GM19238 (cell line): Measurements from ENCODE around the gene RCOR1.

Experiments
- DNase-seq: peaks from one replicate; pipeline ENCODE4 v3.0.0; 2011; ENCODE audit warnings: low spot score; ENCODE audit not compliant: insufficient read length

RCOR1 gene

DNA sequence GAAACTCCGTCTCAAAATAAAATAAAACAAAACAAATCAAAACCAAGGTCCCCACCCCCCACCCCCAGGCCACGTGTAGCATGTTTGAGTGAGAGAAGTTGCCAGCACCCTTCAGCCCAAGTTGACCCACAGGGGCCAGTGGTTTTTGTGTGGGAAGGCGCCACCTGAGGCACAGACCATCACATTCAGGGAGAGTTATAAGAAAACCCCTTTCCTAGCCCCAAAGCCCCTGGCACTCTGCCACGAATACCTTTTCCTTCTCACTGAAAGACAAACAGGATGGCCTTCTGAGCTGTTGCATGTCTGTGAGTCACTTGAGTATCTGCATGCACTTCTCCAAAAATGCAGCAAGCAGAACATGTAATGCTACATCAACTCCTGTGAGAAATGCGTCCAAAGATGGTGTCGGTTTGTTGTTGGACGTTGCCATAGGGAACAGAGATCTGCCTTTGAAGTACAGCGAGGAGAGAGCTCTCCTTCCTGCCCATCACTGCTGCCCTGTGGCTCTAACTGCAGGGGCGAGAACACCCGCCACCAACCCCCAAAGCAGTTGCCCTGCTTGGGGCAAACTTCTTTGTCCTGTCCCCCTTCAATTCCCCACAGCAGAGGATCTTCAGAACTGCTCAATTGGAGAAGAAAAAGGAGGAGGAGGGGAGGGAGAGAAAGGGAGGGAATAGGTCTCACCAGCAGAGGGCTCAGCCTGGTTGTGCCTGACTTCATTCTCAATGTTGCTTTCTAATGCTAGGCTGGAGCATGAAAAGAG, 182.1 kb downstream of the RCOR1 start:
- DNase-seq, result peak; percentile 68

DNA sequence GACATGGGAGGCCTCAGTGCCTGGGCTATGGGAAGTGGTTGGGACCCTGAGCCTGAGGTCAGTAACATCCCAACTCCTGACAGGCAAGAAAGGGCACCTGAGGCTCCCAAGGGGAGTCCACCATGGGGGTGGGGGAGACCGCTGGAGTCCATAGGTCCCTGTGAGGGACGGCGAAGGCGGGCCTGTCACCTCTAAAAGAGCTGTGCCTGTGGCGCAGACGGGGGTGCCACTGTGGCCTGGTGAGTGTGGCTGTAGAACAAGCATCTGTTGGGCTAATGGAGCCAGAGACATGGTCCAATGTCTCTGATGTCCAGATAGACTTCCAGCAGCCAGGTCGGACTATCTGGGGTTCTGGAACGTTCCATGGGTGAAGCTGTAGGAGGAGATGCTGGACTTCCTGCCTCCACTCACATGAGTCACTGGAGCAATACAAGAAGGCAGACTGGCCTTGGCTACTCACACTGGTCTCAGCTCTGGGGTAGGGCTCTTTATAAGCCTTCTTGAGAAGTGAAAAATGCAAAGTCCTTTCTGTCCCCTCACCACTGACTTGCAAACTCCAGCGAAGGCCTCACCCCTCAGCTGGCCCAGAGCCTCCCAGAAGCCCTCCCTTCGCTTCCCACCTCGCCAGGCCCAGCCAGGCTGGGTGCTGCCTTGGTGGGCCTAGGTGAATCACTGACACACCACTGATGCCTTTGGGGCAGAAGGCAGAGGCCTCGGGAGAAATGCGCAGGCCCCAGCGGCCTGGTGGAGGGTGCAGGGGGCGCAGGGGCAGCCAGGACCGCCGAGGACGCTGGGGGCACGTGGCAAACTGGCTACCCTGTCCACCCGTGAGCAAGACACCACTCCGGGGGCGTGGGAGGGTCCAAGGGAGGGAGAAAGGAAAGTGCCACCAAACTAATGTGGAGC, 183.7 kb downstream of the RCOR1 start:
- no peak for DNase-seq

DNA sequence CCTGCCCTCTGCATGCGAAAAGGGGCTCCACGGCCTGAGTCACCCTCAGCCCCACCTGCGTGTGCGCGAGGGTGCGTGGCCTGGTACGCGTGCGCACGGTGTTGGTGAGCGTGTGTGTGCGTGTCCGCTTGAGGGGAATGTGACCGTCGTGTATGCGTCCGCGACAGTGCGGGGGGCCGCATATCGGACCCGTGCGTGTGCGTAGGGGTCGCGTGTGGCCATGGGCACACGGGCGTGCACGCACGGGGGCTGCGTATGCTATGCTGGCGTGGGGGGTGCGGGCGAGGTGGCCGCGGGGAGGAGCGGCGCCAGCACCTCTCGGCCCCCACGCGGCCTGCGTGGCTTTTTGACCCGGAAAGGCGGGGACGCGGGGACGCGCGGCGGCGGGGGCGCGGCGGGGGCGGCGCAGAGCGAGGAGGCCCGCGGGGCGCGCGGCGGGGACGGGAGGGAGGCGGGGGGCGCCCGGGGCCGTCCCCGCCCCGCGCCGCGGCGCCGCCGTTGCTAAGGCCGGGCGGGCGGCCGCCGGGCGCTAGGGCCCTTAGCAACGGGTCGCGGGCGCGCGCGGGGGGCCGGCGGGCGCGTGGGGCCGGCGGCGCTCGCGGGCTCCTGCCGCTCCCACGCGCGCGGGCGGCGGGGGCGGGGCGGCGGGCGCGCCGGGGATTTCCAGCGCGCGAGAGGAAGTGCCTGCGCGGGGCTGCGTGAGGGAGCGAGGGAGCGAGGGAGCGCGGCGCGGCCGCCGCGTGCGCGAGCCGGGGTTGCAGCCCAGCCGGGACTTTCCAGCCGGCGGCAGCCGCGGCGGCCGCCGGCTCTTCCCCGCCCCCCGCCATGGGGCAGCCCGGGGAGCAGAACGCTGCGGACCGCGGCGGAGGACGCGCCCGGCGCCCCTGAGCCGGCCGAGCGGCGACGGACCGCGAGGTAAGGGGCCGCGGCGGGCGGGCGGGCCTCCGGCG, 184.6 kb downstream of the RCOR1 start, which contains the start of gene TRAF3:
Gene TRAF3 (plus strand): TSS at position 689 of the 950 bp plus-strand sequence. CDS start 92,753 bp downstream, outside the sequence.
- DNase-seq, result peak; percentile 96

DNA sequence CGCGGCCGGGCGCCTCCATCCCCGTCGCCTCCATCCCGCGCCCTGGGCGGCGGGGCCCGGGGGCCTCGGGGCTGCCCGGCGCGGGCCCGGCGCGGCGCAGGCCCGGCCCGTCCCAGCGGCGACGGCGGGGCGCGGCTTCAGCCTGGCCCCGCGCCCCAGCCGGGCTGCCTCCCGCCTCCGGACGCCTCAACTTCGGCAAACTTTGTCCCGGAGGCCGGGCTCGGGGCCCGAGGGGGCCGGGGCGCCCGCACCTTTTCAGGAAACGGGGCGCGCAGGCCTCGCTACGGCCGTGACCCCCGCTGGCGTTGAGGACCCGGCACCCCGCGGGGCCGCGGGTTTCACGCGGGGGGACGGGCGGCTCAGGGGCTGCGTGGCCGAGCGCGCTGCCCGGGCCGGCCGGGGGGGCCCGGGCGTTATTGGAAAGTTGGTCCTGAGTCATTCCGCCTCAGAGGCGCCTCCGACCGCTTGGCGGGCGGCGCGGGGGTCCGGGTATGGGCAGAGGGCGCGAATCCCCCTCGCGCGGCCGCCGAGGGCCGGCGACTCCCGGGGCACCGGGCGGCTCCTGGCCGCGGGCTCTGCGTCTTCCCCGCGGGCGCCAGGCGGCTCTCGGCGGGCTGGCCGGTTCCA, 185.4 kb downstream of the RCOR1 start:
- DNase-seq, result no peak

DNA sequence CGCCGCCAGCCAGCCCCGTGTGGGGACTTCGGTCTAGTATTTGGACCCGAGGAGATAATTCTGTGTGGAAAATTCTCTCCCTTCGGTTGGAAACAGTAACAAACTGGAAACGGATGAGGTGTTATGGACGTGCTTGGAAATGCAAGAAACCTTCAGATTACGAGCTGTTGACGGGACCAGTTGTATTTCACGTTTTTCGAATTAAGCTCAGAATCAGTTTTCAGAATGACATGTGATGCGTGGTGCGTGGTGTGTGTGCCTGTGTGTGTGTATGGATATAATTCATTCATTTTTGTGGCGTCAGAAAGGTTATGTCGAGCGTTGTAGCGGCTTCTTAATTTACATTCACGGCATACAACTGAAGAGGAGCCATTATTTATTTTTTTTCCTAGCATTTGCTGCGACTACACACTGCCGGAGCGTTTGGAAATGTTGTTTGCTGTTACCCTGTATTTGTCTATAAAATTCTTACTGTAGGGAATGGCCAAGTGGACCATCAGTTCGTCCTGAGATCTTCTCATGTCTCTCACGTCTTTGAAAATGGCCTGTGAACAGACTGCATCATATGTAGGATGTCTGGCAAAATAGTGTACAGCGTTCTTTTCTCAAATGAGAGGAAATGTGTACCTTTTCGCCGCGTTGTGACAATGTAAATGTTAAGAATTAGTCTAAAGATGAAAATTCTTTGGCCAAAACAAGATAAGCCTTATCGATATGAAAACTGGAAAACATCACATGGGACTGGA, 186.1 kb downstream of the RCOR1 start:
- DNase-seq, result no peak

DNA sequence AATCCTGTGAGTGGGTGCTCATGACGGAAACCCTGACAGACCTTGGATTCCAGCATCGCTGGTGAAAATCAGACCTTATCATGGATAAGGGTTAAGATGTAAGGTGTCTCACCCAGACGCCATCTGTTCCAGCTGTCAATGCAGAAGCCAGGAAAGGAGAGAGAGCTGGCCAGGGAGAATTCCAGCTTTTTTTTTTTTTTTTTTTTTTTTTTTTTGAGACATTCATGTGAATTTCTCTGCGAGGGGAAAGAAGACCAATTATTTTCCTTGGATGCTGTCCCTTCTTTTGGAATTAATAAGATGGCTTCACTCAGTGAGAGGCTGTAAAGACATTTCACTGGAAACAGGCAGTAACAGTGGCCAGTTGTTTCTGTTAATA, 186.6 kb downstream of the RCOR1 start:
- no peak for DNase-seq

DNA sequence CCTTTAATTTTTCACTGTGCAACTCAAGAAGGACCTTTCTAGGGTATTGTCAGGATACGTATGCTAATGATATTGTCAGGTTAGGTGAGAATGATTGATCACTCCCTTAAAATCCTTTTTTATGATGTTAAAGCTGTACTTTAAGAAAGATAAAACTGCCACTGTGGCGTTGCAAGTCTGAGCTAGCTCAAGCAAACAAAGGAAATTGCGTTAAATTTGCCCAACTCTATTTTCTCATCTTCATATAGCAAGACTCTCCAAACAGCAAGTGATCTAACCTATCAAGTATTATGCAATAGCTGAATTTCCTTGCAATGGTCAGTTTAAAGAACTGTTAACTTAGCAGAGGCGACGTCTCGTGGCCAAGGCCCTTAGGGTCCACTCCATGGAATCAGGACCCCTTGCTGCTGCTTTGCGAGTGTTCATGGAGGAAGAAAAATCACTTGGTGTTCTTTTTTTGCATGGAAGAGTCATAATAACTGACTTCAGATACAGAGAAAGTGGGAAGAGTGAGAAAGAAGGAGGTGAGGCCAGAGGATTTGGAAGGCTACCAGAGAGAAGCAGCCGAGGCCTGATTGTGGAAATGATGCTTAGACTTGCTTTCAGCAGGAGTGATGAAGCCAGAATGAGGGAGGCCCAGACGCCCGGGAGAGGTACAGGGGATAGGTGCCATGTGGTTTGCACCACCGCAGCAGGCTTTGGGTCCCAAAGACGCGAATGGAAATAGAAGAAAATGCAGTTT, 187.3 kb downstream of the RCOR1 start:
- no peak for DNase-seq
